CD4-positive, alpha-beta memory T cell (primary cell): ENCODE data around the gene DRAXIN. TPM values are rescaled to one million over a fixed set of nuclear protein-coding genes. Genes with fewer than 3 reads are reported as not detected.
"Not testable (repeated sequence)": the region's sequence is repeated elsewhere in the genome, so short reads cannot be mapped to it uniquely, and the experiment has no call there.

Experiments
- CTCF ChIA-PET: fragments of 350-600 bp; sonication (Branson Sonifier 250); formaldehyde crosslinking; loops from one replicate; lab custom pipeline; 2021; ENCODE audit warnings: inconsistent platforms; ENCODE audit not compliant: partially characterized antibody; lab: Charles Lee
- POLR2A ChIA-PET: fragments of 350-600 bp; sonication (Branson Sonifier 250); formaldehyde crosslinking; loops from one replicate; lab custom pipeline; 2021; ENCODE audit not compliant: partially characterized antibody; lab: Charles Lee
- DNase-seq, 5 donors: peaks; one replicate each; pipeline versions ENCODE4 v3.0.0 to v3.0.0-alpha.2; 2020 to 2022; ENCODE audit warnings: mixed read lengths in 1 of 5
- H3K27ac ChIP-seq: one replicate; pipeline ENCODE4 v1.7.0; 2013; ENCODE audit warnings: low read depth, low read length
- H3K27me3 ChIP-seq: 2 replicates; pipeline ENCODE4 v1.7.0; 2013; ENCODE audit warnings: mild to moderate bottlenecking, low read length, moderate library complexity; ENCODE audit not compliant: insufficient read depth
- H3K36me3 ChIP-seq: 2 replicates; pipeline ENCODE4 v1.7.0; 2013; ENCODE audit warnings: mild to moderate bottlenecking, low read length, moderate library complexity; ENCODE audit not compliant: insufficient read depth
- H3K4me1 ChIP-seq: 2 replicates; pipeline ENCODE4 v1.7.0; 2013; ENCODE audit warnings: mild to moderate bottlenecking, low read length, moderate library complexity; ENCODE audit not compliant: insufficient read depth
- H3K4me3 ChIP-seq, 2 donors: one replicate each; pipeline ENCODE4 v1.7.0; 2013; ENCODE audit warnings: low read length in 2 of 2, mild to moderate bottlenecking in 1 of 2
- H3K9me3 ChIP-seq, 2 donors: one replicate each; pipeline ENCODE4 v1.7.0; 2013; ENCODE audit warnings: low read length in 2 of 2, control low read depth in 1 of 2; ENCODE audit not compliant: control insufficient read depth in 1 of 2
- H3K27ac Mint-ChIP-seq, 7 donors: one replicate each; pipeline ENCODE4 v1.8.0; 2020 to 2021; ENCODE audit warnings: mixed read lengths in 7 of 7, mild to moderate bottlenecking in 6 of 7, inconsistent platforms in 3 of 7, moderate library complexity in 3 of 7
- H3K27me3 Mint-ChIP-seq, 2 donors: one replicate each; pipeline ENCODE4 v1.8.0; 2020 to 2021; ENCODE audit warnings: mixed read lengths in 2 of 2
- H3K36me3 Mint-ChIP-seq, 2 donors: one replicate each; pipeline ENCODE4 v1.8.0; 2020 to 2021; ENCODE audit warnings: mixed read lengths in 2 of 2, inconsistent platforms in 1 of 2, mild to moderate bottlenecking in 1 of 2
- H3K4me1 Mint-ChIP-seq, 4 donors: one replicate each; pipeline ENCODE4 v1.8.0; 2020 to 2021; ENCODE audit warnings: mixed read lengths in 4 of 4, mild to moderate bottlenecking in 1 of 4
- H3K4me3 Mint-ChIP-seq, 8 donors: one replicate each; pipeline ENCODE4 v1.8.0; 2020 to 2021; ENCODE audit warnings: mixed read lengths in 8 of 8, mild to moderate bottlenecking in 7 of 8, moderate library complexity in 6 of 8, inconsistent platforms in 3 of 8
- H3K9me3 Mint-ChIP-seq, 8 donors: one replicate each; pipeline ENCODE4 v1.8.0; 2020 to 2021; ENCODE audit warnings: mixed read lengths in 8 of 8, mild to moderate bottlenecking in 5 of 8, inconsistent platforms in 3 of 8, moderate library complexity in 1 of 8
- intact Hi-C: fragments of 100-400 bp; cut with micrococcal nuclease; formaldehyde crosslinking; loops from one replicate; pipeline ENCODE4 v1.15.1; 2023
- polyA plus RNA-seq, 2 donors: library from polyadenylated mRNA; unstranded; fragments of 300-500 nt; fragmentation: Illumina TruSeq; gene quantifications; one replicate each; pipeline ENCODE4 v1.2.3, GENCODE V29; 2021
- total RNA-seq, 2 experiments: library from RNA; stranded (reverse); gene quantifications; one replicate each; pipeline ENCODE4 v1.2.3, GENCODE V29; 2021

Gene DRAXIN
- total RNA-seq: under 1 TPM; 0.17 to 0.23 TPM
- under 1 TPM in 1 of 2 donors, not detected in 1; 0.07 TPM for polyA plus RNA-seq

GRCh38 chr1:11691302-11691914, at the start of gene DRAXIN:
TSS of gene DRAXIN (plus strand) at chr1:11691710. CDS start at chr1:11706259, 14,549 bp downstream.
- peak in 1 of 5 donors; percentile 6 for DNase-seq
- H3K27me3 Mint-ChIP-seq: peaks cover 29 to 36% of the 10 kb centered on the region in 2 donors
- Histone ChIP-seq H3K9me3 (no peaks in the 10 kb centered on the region), H3K27ac (no peak within 1 kb of the TSS), H3K4me1 (peaks cover 27% of the 10 kb centered on the region), H3K27me3 (no peaks in the 10 kb centered on the region), H3K36me3 (no peaks in the 10 kb centered on the region), H3K4me3 (no peak within 1 kb of the TSS)
- ChIA-PET POLR2A (interaction anchor here (1.2 to 1.3 kb wide), 2 partner anchors 10 to 28 kb away, joined by 3 to 4 read pairs; partner anchors contain the start of gene MAD2L2), CTCF (no interaction called here)
- peak within 1 kb of the TSS in 2 of 7 donors; percentile 66 to 85 for H3K27ac Mint-ChIP-seq
- H3K9me3 Mint-ChIP-seq: peaks cover 0 to 2% (median 0%) of the 10 kb centered on the region in 8 donors
- peaks cover 15 to 31% (median 25%) of the 10 kb centered on the region in 4 donors for H3K4me1 Mint-ChIP-seq
- intact Hi-C loops: no loop called here
- no peaks in the 10 kb centered on the region for H3K36me3 Mint-ChIP-seq
- peak within 1 kb of the TSS in 7 of 8 donors; percentile 35 to 84 (median 69) for H3K4me3 Mint-ChIP-seq

- Histone ChIP-seq H3K27ac (no peak overlapping the region), H3K4me1 (no peaks in the 10 kb centered on the region), H3K36me3 (no peaks in the 10 kb centered on the region), H3K27me3 (no peaks in the 10 kb centered on the region), H3K9me3 (no peaks in the 10 kb centered on the region), H3K4me3 (no peak overlapping the region)
- intact Hi-C loops: loop anchor here (1.0 to 5.0 kb wide), 3 partner anchors 305 to 1210 kb away; partner anchors contain the start of gene CENPS
- ChIA-PET POLR2A (interaction anchor here (1.2 to 3.0 kb wide), 2 partner anchors 78 to 604 kb away, joined by 3 to 17 read pairs; no protein-coding TSS in a partner anchor), CTCF (interaction anchor here (0.6 to 13.4 kb wide), 11 partner anchors 9 to 604 kb away, joined by 3 to 187 read pairs (median 5); no protein-coding TSS in a partner anchor)
- peaks cover 0 to 1% (median 0%) of the 10 kb centered on the region in 8 donors for H3K9me3 Mint-ChIP-seq
- no peaks in the 10 kb centered on the region for H3K36me3 Mint-ChIP-seq
- no peak overlapping the region for H3K27ac Mint-ChIP-seq
- no peak overlapping the region for H3K4me3 Mint-ChIP-seq
- no peak for DNase-seq
- H3K4me1 Mint-ChIP-seq: peaks cover 0 to 2% (median 0%) of the 10 kb centered on the region in 4 donors
- H3K27me3 Mint-ChIP-seq: peaks cover 0 to 6% of the 10 kb centered on the region in 2 donors
These were observed 49.7 kb upstream of the DRAXIN start for GRCh38 chr1:11641776-11642305.

- not testable (repeated sequence) for H3K36me3 Mint-ChIP-seq, H3K27me3 Mint-ChIP-seq, H3K27ac ChIP-seq, H3K9me3 Mint-ChIP-seq, H3K4me1 ChIP-seq, H3K36me3 ChIP-seq, H3K4me3 Mint-ChIP-seq, H3K4me1 Mint-ChIP-seq, H3K9me3 ChIP-seq, H3K27me3 ChIP-seq, H3K4me3 ChIP-seq
- intact Hi-C loops: loop anchor here (1.0 to 5.0 kb wide), 3 partner anchors 305 to 1210 kb away; partner anchors contain the start of gene CENPS
- POLR2A ChIA-PET: interaction anchor here (1.2 to 3.0 kb wide), 2 partner anchors 77 to 605 kb away, joined by 3 to 17 read pairs; no protein-coding TSS in a partner anchor
- DNase-seq: peak; percentile 62 to 73 (median 69)
- H3K27ac Mint-ChIP-seq: peak overlapping the region in 1 of 7 donors; percentile 57
- CTCF ChIA-PET: interaction anchor here (0.6 to 13.4 kb wide), 11 partner anchors 11 to 605 kb away, joined by 3 to 187 read pairs (median 6); partner anchors contain the start of genes EXOSC10, FBXO2 and FBXO44
These were observed 49.0 kb upstream of the DRAXIN start for GRCh38 chr1:11642418-11643017.

GRCh38 chr1:11643782-11644181, 47.7 kb upstream of the DRAXIN start:
- intact Hi-C loops: loop anchor here (5.0 kb wide), 1 partner anchor 1211 kb away; the partner anchor contains the start of gene CENPS
- no peaks in the 10 kb centered on the region for H3K4me1 ChIP-seq
- H3K9me3 Mint-ChIP-seq: peaks cover 0 to 1% (median 0%) of the 10 kb centered on the region in 8 donors
- no peaks in the 10 kb centered on the region for H3K9me3 ChIP-seq
- CTCF ChIA-PET: interaction anchor here (0.7 to 13.4 kb wide), 25 partner anchors 9 to 1104 kb away, joined by 3 to 187 read pairs (median 4); partner anchors contain the start of genes AGTRAP, EXOSC10, FBXO2 and FBXO44
- H3K36me3 ChIP-seq: no peaks in the 10 kb centered on the region
- H3K36me3 Mint-ChIP-seq: no peaks in the 10 kb centered on the region
- H3K4me3 ChIP-seq: no peak overlapping the region
- no peak overlapping the region for H3K4me3 Mint-ChIP-seq
- H3K27me3 ChIP-seq: no peaks in the 10 kb centered on the region
- H3K27ac ChIP-seq: no peak overlapping the region
- POLR2A ChIA-PET: interaction anchor here (0.7 to 3.0 kb wide), 3 partner anchors 12 to 76 kb away, joined by 3 to 17 read pairs (median 3); no protein-coding TSS in a partner anchor
- H3K27me3 Mint-ChIP-seq: peaks cover 0 to 4% of the 10 kb centered on the region in 2 donors
- no peak overlapping the region for H3K27ac Mint-ChIP-seq
- no peak for DNase-seq
- peaks cover 0 to 5% (median 1%) of the 10 kb centered on the region in 4 donors for H3K4me1 Mint-ChIP-seq

GRCh38 chr1:11645270-11645669, 46.2 kb upstream of the DRAXIN start:
- Histone ChIP-seq H3K9me3 (no peaks in the 10 kb centered on the region), H3K36me3 (no peaks in the 10 kb centered on the region), H3K27ac (no peak overlapping the region), H3K4me1 (peaks cover 10% of the 10 kb centered on the region), H3K27me3 (no peaks in the 10 kb centered on the region), H3K4me3 (no peak overlapping the region)
- H3K4me1 Mint-ChIP-seq: peaks cover 4 to 18% (median 8%) of the 10 kb centered on the region in 4 donors
- H3K27me3 Mint-ChIP-seq: peaks cover 0 to 2% of the 10 kb centered on the region in 2 donors
- ChIA-PET CTCF (interaction anchor here (0.7 to 13.4 kb wide), 15 partner anchors 8 to 1535 kb away, joined by 3 to 187 read pairs (median 5); partner anchors contain the start of gene FBXO6), POLR2A (interaction anchor here (1.0 kb wide), 3 partner anchors 10 to 74 kb away, joined by 3 to 6 read pairs (median 4); partner anchors contain the start of genes FBXO44 and FBXO6)
- no peak for DNase-seq
- no peak overlapping the region for H3K4me3 Mint-ChIP-seq
- H3K27ac Mint-ChIP-seq: no peak overlapping the region
- H3K9me3 Mint-ChIP-seq: peaks cover 0 to 1% (median 0%) of the 10 kb centered on the region in 8 donors
- intact Hi-C loops: no loop called here
- no peaks in the 10 kb centered on the region for H3K36me3 Mint-ChIP-seq

GRCh38 chr1:11645670-11646265, 45.7 kb upstream of the DRAXIN start:
- no peaks in the 10 kb centered on the region for H3K36me3 Mint-ChIP-seq
- H3K9me3 Mint-ChIP-seq: peaks cover 0 to 1% (median 0%) of the 10 kb centered on the region in 8 donors
- H3K4me3 Mint-ChIP-seq: no peak overlapping the region
- Histone ChIP-seq H3K4me1 (peaks cover 15% of the 10 kb centered on the region), H3K27ac (no peak overlapping the region), H3K27me3 (no peaks in the 10 kb centered on the region), H3K9me3 (no peaks in the 10 kb centered on the region), H3K4me3 (no peak overlapping the region), H3K36me3 (no peaks in the 10 kb centered on the region)
- peak; percentile 71 to 75 (median 73) for DNase-seq
- H3K27me3 Mint-ChIP-seq: peaks cover 0 to 2% of the 10 kb centered on the region in 2 donors
- intact Hi-C loops: no loop called here
- ChIA-PET POLR2A (interaction anchor here (1.0 kb wide), 3 partner anchors 9 to 74 kb away, joined by 3 to 6 read pairs (median 4); partner anchors contain the start of genes FBXO44 and FBXO6), CTCF (interaction anchor here (0.6 to 13.4 kb wide), 15 partner anchors 9 to 608 kb away, joined by 3 to 187 read pairs (median 5); partner anchors contain the start of gene FBXO6)
- peaks cover 5 to 21% (median 12%) of the 10 kb centered on the region in 4 donors for H3K4me1 Mint-ChIP-seq
- no peak overlapping the region for H3K27ac Mint-ChIP-seq
